GF-D8 (cell line): ENCODE measurements around the gene PPP1R14B.
"Not testable (repeated sequence)": the region's sequence is repeated elsewhere in the genome, so short reads cannot be mapped to it uniquely, and the experiment has no call there.

Source experiments
- DNase-seq: peaks from one replicate; lab custom pipeline; 2025; lab: John Stamatoyannopoulos, UW

Gene PPP1R14B

GRCh38 chr11:64260147-64260708 is 13.5 kb upstream of the PPP1R14B start:
- DNase-seq, result no peak

GRCh38 chr11:64259533-64260067 is 12.9 kb upstream of the PPP1R14B start:
- no peak for DNase-seq

- DNase-seq, result no peak
Observed at GRCh38 chr11:64258946-64259532, 12.3 kb upstream of the PPP1R14B start.

GRCh38 chr11:64258356-64258755 is 11.6 kb upstream of the PPP1R14B start:
- DNase-seq, result no peak

GRCh38 chr11:64256300-64256699 is 9.6 kb upstream of the PPP1R14B start:
- no peak for DNase-seq

GRCh38 chr11:64255135-64256128 is 8.7 kb upstream of the PPP1R14B start:
- no peak for DNase-seq

- no peak for DNase-seq
Observed at GRCh38 chr11:64254326-64254725, 7.6 kb upstream of the PPP1R14B start.

- no peak for DNase-seq
Observed at GRCh38 chr11:64253481-64253880, 6.7 kb upstream of the PPP1R14B start.

GRCh38 chr11:64253043-64253442 is 6.3 kb upstream of the PPP1R14B start:
- no peak for DNase-seq

GRCh38 chr11:64252003-64252872 is 5.5 kb upstream of the PPP1R14B start:
- DNase-seq, result no peak

GRCh38 chr11:64251753-64252002 is 4.9 kb upstream of the PPP1R14B start:
- no peak for DNase-seq

GRCh38 chr11:64251016-64251752 is 4.4 kb upstream of the PPP1R14B start, which contains the start of gene PLCB3:
PLCB3 (plus strand) TSS chr11:64251530; CDS start chr11:64251650, 120 bp downstream.
- no peak for DNase-seq

GRCh38 chr11:64250415-64251015 is 3.8 kb upstream of the PPP1R14B start:
- DNase-seq, result no peak

- peak; percentile 28 for DNase-seq
Observed at GRCh38 chr11:64249563-64250414, 3.0 kb upstream of the PPP1R14B start.

GRCh38 chr11:64249038-64249437 is 2.3 kb upstream of the PPP1R14B start:
- DNase-seq, result no peak

- no peak for DNase-seq
Observed at GRCh38 chr11:64248578-64248977, 1.8 kb upstream of the PPP1R14B start.

GRCh38 chr11:64247729-64248531 is 1.2 kb upstream of the PPP1R14B start:
- DNase-seq, result no peak

- not testable (repeated sequence) for DNase-seq
Observed at GRCh38 chr11:64246621-64246870, 197 bp downstream of the PPP1R14B start.
